Limb (tissue), 2 donors: ENCODE measurements around the gene FAM204A.

Experiments used
- DNase-seq, 2 donors: peaks; one replicate each; pipeline ENCODE4 v3.0.0-alpha.2; 2016; ENCODE audit errors: extremely low spot score in 2 of 2

The FAM204A gene

GRCh38 chr10:118332236-118332635, 9.9 kb downstream of the FAM204A start:
- DNase-seq, result no peak

GRCh38 chr10:118330295-118331076, 11.6 kb downstream of the FAM204A start:
- no peak for DNase-seq

GRCh38 chr10:118324140-118324539, 18.0 kb downstream of the FAM204A start:
- DNase-seq, result no peak

- DNase-seq, result no peak
These were observed 20.2 kb downstream of the FAM204A start for GRCh38 chr10:118321724-118322575.

- DNase-seq, result no peak
These were observed 26.5 kb downstream of the FAM204A start for GRCh38 chr10:118315629-118316028.

GRCh38 chr10:118314882-118315281, 27.2 kb downstream of the FAM204A start:
- DNase-seq, result no peak

- DNase-seq, result no peak
These were observed 30.6 kb downstream of the FAM204A start for GRCh38 chr10:118311505-118311904.

GRCh38 chr10:118310822-118311221, 31.3 kb downstream of the FAM204A start:
- no peak for DNase-seq

- no peak for DNase-seq
These were observed 32.2 kb downstream of the FAM204A start for GRCh38 chr10:118309911-118310310.

GRCh38 chr10:118308664-118309063, 33.5 kb downstream of the FAM204A start:
- no peak for DNase-seq

GRCh38 chr10:118307859-118308258, 34.3 kb downstream of the FAM204A start:
- peak in 1 of 2 donors; percentile 9 for DNase-seq

- peak in 1 of 2 donors; percentile 21 for DNase-seq
These were observed 34.9 kb downstream of the FAM204A start for GRCh38 chr10:118307220-118307619.

GRCh38 chr10:118305730-118306129, 36.4 kb downstream of the FAM204A start:
- no peak for DNase-seq

- DNase-seq, result no peak
These were observed 37.6 kb downstream of the FAM204A start for GRCh38 chr10:118304521-118304920.

- DNase-seq, result no peak
These were observed 40.9 kb downstream of the FAM204A start for GRCh38 chr10:118301211-118301610.

GRCh38 chr10:118300320-118300719, 41.8 kb downstream of the FAM204A start:
- DNase-seq, result no peak

GRCh38 chr10:118298787-118299186, 43.3 kb downstream of the FAM204A start:
- no peak for DNase-seq

GRCh38 chr10:118291122-118291521, 51.0 kb downstream of the FAM204A start:
- DNase-seq, result no peak

- DNase-seq, result no peak
These were observed 51.6 kb downstream of the FAM204A start for GRCh38 chr10:118290471-118290995.

- no peak for DNase-seq
These were observed 54.9 kb downstream of the FAM204A start for GRCh38 chr10:118287076-118287806.

GRCh38 chr10:118286051-118286838, 55.9 kb downstream of the FAM204A start:
- DNase-seq, result no peak
